HG02623 (cell line): ENCODE measurements around the gene ATOH8.

Experiments
- ATAC-seq: cut with Tn5 transposase; IDR thresholded peaks from one replicate; pipeline ENCODE4 v1.9.1; 2021; ENCODE audit warnings: moderate library complexity; ENCODE audit not compliant: unreplicated experiment

Gene ATOH8

GRCh38 chr2:85799215-85799956, 45.6 kb downstream of the ATOH8 start:
- no peak for ATAC-seq

DNA sequence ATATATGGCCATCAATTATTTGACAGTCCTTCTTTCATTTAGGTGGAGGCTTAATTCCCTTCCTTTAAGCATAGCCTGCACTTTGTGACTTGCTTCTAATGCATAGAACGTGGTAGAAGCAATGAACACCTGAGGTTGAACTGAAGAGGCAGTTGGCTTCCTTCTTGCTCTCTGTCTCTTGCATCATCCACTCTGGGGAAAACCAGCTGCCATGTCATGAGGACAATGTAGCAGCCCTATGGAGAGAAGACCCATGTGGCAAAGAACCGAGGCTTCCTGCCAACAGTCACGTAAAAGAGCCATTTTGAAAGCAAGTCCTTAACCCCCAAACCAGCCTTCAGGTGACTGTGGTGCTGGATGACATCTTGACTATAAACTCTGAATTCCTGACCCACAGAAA, 46.8 kb downstream of the ATOH8 start:
- ATAC-seq = no peak

- no peak for ATAC-seq
These were observed 48.1 kb downstream of the ATOH8 start for GRCh38 chr2:85801871-85802270.

GRCh38 chr2:85802354-85803103, 48.7 kb downstream of the ATOH8 start:
- no peak for ATAC-seq

DNA sequence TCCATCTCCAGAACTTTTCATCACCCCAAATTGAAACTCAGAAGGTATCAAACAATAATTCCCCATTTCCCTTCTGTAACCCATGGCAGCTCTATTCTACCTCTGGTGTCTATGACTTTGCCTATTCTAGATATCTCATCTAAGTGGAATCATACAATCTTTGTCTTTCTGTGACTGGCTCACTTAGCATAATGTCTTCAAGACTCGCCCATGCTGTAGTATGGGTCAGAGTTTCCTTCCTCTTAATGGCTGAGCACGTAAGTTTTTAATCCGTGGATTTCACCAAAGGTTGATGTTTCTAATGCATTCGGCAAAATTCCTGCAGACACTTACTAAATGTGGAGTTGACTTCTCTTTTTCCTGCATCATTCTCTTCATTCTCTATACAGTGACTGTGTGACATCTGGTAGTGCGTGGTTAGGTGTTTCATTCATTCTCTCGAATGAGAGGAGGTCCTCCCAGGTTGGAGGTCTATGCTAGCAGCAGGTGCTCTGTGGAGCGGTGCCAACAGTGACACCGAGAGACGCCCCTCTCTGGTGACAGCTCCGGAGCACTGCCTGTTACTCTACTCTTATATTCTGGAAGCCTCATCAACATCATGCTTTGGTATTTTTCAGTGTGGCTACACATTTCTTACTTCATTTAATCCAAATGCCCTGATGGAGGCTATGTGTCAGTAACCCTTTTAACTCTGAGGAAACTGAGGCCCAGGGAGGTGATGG, 50.1 kb downstream of the ATOH8 start:
- no peak for ATAC-seq

DNA sequence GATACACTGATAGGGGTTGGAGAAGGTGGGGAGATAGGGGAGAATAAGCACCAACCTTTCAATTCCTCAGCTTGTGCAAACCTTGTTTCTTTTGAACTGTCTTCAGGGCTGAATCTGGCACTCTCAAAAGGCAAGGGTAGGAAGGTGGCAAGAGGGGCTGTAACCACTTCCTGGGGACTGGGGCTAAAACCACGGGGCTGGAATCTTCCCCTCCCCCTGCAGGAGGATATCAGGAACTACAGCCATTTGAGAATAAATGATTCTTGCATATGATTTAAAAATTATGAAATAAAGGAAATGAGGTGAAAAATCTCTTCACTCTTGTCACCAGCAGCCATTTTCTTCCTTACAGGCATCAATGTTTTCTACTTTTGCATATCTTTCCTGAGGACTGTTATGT, 50.8 kb downstream of the ATOH8 start:
- ATAC-seq = no peak

- no peak for ATAC-seq
These were observed 52.7 kb downstream of the ATOH8 start for GRCh38 chr2:85806358-85807118.

- ATAC-seq = no peak
These were observed 54.0 kb downstream of the ATOH8 start for GRCh38 chr2:85807756-85808155.

GRCh38 chr2:85810371-85811179, 56.8 kb downstream of the ATOH8 start:
- no peak for ATAC-seq

- ATAC-seq = no peak
These were observed 57.6 kb downstream of the ATOH8 start for GRCh38 chr2:85811180-85812093.

- ATAC-seq = no peak
These were observed 58.4 kb downstream of the ATOH8 start for GRCh38 chr2:85812094-85812735.

- ATAC-seq = no peak
These were observed 59.6 kb downstream of the ATOH8 start for GRCh38 chr2:85813211-85813981.

DNA sequence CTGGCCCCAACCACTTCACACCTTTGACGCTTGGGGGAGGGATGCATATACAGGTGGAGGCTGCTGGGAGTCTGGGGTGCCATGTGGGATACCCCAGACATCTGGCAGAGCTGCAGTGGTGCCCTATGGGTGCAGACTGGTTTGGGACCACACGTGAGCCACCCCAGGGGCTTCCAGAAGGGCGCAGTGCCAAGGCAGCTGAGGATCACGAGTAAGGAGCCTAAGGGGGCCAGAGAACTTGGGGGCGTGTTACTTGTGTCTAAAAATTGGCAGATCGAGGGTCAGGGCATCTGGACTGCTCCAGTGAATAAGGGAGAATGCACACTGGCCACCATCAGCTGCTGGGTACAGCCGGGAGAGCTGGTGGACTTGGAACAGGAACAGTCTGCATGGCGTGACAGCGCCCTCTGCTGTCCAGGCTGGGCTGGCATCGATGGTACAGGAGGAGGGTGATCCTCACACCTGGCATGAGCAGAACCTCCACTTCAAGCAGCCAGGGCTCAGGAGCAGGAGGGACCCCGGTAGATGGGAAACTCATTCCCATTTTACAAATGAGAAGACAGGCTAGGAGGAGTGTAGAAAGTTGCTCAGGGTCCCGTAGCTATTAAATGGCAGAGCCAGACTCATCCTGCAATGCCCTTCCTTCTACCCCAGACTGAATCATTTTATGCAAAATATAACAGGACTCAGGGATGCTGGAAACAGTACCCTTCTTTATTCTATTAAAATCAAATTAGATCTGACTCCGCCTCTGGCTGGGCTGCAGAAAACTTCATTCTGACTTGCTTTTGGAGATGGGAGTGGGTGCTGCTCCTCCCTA, 60.4 kb downstream of the ATOH8 start:
- no peak for ATAC-seq

- no peak for ATAC-seq
These were observed 61.2 kb downstream of the ATOH8 start for GRCh38 chr2:85814802-85815550.

GRCh38 chr2:85819811-85820510, 66.2 kb downstream of the ATOH8 start:
- no peak for ATAC-seq

DNA sequence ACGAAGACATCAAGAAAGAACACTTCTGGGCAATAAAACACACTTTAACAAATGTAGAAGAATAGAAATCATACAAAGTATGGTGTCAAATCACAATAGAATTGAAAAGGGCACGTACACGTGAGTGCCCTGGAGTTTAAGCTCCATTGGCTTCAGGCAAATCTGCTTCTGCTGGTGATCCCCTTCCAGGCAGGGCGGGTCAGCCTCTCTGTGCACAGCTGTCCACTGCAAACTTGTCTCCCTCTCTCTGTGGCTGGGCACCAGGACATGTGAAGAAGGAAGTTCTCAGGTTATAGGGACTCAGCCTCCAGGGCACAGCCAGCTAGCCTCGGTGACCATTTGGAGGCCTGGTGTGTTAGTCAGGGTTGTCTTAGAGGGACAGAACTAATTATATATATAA, 69.0 kb downstream of the ATOH8 start:
- no peak for ATAC-seq
